ENCODE measurements around the gene PEF1.

- TF ChIP-seq CTCF (IDR thresholded peaks at IDR 0.05; ENCODE audit: poor library complexity): no peak
- TF ChIP-seq EZH2phosphoT487 (IDR thresholded peaks at IDR 0.05; ENCODE audit: low read depth, severe bottlenecking, unreplicated experiment): no peak
- no peak for TF ChIP-seq EZH2 (IDR thresholded peaks at IDR 0.05; ENCODE audit: borderline replicate concordance)
Measured at GRCh38 chr1:31671561-31672201, 27.0 kb upstream of the PEF1 start.
